ENCODE data around the gene EXOC6. TPM values are rescaled to one million over a fixed set of nuclear protein-coding genes. Genes with fewer than 3 reads are reported as not detected.
"Not testable (repeated sequence)": the region's sequence is repeated elsewhere in the genome, so short reads cannot be mapped to it uniquely, and the experiment has no call there.

EXOC6 gene
- total RNA-seq, 1 experiment from 2014 or later, result 5.9 TPM

DNA sequence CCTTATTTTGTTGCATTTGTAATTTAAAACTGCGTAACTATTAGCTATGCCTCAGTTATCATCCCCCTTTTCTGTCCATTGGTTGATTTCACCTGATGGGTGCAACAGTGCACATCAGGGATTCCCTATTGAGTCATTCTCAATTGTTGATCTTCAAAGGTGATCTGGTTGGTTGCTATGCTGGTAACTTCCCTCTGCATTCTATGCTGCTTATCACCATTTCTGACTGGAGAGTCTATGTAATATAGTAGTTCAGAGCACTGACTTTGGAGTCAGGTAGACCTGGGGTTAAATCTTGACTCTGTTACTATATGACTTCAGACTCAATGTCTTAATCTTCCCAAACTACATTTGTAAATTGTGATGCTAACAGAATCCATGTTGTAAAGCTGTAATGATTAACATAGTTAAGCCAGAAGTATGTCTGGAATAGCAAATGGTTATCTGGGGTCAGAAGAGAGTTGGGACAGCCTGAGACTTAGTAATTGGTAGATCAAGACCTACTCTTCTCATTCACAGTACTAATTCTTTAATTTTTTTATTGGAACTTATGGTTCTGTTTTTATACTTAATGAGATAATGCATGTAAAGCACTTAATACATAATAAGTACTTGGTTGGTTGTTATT, 38.1 kb downstream of the EXOC6 start:
- no peaks in the 10 kb centered on the region for H3K9me3 ChIP-seq (replicated peaks)
- no peaks in the 10 kb centered on the region for H3K27me3 ChIP-seq
- no peak overlapping the region for H3K27ac ChIP-seq
- H3K4me3 ChIP-seq, result no peak overlapping the region
- no peaks in the 10 kb centered on the region for H3K36me3 ChIP-seq
- H3K4me1 ChIP-seq, result no peaks in the 10 kb centered on the region; the same call in 1 of the 2 replicates
- no peak for DNase-seq

- Histone ChIP-seq H3K36me3 (no peaks in the 10 kb centered on the region), H3K4me1 (peaks cover 20% of the 10 kb centered on the region), H3K9me3 (replicated peaks) (no peaks in the 10 kb centered on the region), H3K27ac (no peak overlapping the region), H3K27me3 (no peaks in the 10 kb centered on the region), H3K4me3 (no peak overlapping the region)
- no peak for DNase-seq
These were observed 42.2 kb downstream of the EXOC6 start for GRCh38 chr10:92890471-92890870.

DNA sequence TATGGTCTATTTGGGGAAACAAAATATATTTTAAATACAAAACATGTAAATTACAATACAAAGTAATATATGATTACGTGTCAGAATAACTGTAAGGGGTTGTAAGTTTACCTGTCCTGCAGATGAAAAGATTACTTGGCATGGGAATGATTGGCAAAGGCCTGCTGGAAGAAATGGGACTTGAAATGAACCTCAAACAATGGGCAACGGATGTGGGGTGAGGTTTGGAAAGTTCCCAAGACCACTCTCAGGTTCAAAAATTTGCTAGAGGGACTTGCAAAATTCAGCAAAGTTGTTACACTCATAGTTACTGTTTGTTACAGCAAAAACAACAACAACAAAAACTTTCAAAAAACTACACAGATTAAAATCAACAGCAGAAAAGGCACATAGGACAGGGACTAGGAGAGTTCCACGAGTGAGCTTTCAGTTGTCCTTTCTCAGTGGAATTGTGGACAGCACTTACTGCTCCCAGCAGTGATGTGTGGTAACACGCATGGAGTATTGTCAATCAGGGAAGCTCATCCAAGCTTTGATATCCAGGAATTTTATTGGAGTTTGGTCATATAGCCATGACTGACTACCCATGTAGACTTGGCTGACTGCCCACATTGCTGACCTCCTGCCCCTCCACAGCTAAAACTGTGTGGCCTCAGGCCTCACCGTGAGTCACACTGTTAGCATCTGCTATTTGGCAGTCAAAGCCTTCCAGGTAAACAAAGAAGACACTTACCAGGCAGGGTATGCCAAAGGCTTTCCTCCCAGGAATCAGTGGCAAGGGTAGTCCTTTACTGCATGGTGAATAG, 43.8 kb downstream of the EXOC6 start:
- Histone ChIP-seq H3K4me1 (peaks cover 20% of the 10 kb centered on the region), H3K4me3 (no peak overlapping the region; the same call in 1 of the 2 replicates)
- DNase-seq, result peak; percentile 87 to 89

DNA sequence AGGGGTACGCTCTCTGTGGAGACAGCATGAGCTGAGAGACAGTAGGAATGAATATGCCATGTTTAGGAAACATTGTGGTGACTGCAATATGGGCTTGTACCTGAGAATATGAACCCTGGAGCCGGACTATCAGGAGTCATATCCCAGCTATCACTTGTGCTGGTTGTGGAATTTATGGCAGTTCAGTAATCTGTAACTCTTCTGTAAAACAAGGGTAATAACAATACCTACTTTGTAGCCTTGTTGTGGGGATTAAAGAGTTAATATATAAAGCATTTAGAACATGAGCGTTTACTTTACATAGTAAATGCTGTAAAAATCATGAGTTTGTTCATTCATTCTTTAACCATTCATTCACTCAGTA, 44.4 kb downstream of the EXOC6 start:
- Histone ChIP-seq H3K9me3 (replicated peaks) (no peaks in the 10 kb centered on the region), H3K4me1 (peaks cover 20% of the 10 kb centered on the region), H3K36me3 (no peaks in the 10 kb centered on the region), H3K4me3 (no peak overlapping the region), H3K27me3 (no peaks in the 10 kb centered on the region), H3K27ac (peak overlapping the region; percentile 56)
- DNase-seq, result no peak

More for the DNA sequence above, 43.8 kb downstream of the EXOC6 start:
- H3K36me3 ChIP-seq, result no peaks in the 10 kb centered on the region
- H3K27ac ChIP-seq, result peak overlapping the region; percentile 56
- no peaks in the 10 kb centered on the region for H3K9me3 ChIP-seq (replicated peaks)
- no peaks in the 10 kb centered on the region for H3K27me3 ChIP-seq

- DNase-seq, result no peak
- H3K4me3 ChIP-seq, result no peak overlapping the region
These were observed 45.8 kb downstream of the EXOC6 start for GRCh38 chr10:92894081-92894655.

GRCh38 chr10:92897916-92898315, 49.6 kb downstream of the EXOC6 start:
- Histone ChIP-seq H3K27me3 (no peaks in the 10 kb centered on the region), H3K9me3 (replicated peaks) (no peaks in the 10 kb centered on the region), H3K4me1 (peaks cover 9% of the 10 kb centered on the region; the same call in 1 of the 2 replicates), H3K27ac (no peak overlapping the region), H3K4me3 (no peak overlapping the region), H3K36me3 (no peaks in the 10 kb centered on the region)
- no peak for DNase-seq

More at GRCh38 chr10:92894081-92894655, 45.8 kb downstream of the EXOC6 start:
- Histone ChIP-seq H3K27ac (no peak overlapping the region), H3K36me3 (no peaks in the 10 kb centered on the region), H3K9me3 (replicated peaks) (no peaks in the 10 kb centered on the region), H3K4me1 (peaks cover 20% of the 10 kb centered on the region), H3K27me3 (no peaks in the 10 kb centered on the region)

DNA sequence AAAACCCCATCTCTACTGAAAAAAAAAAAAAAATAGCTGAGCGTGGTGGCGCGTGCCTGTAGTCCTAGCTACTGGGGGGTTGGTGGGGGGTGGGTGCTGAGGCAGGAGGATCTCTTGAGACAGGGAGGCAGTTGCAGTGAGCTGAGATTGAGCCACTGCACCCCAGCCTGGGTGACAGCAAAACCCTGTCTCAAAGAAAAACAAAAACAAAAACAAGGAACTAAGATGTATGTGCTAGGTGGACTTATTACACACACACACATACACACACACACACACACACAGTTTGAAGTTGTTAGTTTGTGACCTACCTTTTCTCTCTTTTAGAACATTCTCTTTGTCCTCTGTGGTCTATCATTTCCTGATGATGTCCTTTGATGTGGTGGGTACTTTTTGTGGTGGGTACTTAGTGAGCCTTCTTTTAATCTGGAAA, 53.5 kb downstream of the EXOC6 start:
- Histone ChIP-seq H3K9me3 (replicated peaks) (no peaks in the 10 kb centered on the region), H3K27ac (no peak overlapping the region), H3K27me3 (no peaks in the 10 kb centered on the region), H3K4me3 (no peak overlapping the region), H3K4me1 (no peaks in the 10 kb centered on the region), H3K36me3 (no peaks in the 10 kb centered on the region)
- DNase-seq, result no peak

DNA sequence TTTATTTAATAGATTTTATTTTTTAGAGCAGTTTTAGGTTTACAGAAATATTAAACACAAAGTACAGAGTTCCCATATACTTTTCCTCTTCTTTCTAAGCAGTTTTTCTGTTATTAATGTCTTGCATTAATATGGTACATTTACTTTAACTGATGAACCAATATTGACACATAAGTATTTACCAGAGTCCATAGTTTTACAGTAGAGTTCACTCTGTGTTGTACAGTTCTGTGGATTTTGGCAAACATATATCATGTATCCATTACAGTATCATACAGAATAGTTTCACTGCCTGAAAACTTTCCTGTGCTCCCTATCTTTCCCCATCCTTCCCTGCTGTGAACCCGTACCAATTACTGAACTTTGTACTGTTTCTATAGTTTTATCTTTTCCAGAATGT, 55.3 kb downstream of the EXOC6 start:
- Histone ChIP-seq H3K27ac (no peak overlapping the region), H3K4me3 (no peak overlapping the region), H3K36me3 (no peaks in the 10 kb centered on the region), H3K9me3 (replicated peaks) (no peaks in the 10 kb centered on the region), H3K27me3 (no peaks in the 10 kb centered on the region), H3K4me1 (no peaks in the 10 kb centered on the region)
- no peak for DNase-seq

DNA sequence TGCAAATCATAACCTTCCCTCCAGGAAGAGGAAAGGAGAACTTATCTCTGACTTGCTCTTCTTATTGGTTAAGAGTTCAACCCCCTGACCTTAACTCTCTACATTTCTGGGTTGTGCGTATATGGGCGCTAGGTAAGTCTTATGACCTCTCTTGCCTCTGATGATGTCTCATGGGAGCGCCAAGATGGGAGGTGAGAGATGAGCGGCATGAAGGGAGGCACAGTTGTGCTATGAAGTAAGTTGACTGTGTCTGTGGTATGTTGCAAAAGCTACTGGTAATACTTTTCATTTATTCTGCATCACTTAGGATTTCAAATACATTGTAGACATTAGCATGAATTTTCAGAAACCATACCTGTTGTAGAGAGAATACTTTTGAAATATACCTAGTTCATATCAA, 59.0 kb downstream of the EXOC6 start:
- H3K27ac ChIP-seq, result no peak overlapping the region
- H3K36me3 ChIP-seq, result no peaks in the 10 kb centered on the region
- no peaks in the 10 kb centered on the region for H3K4me1 ChIP-seq
- H3K4me3 ChIP-seq, result no peak overlapping the region
- no peaks in the 10 kb centered on the region for H3K27me3 ChIP-seq
- H3K9me3 ChIP-seq (replicated peaks), result no peaks in the 10 kb centered on the region
- no peak for DNase-seq

DNA sequence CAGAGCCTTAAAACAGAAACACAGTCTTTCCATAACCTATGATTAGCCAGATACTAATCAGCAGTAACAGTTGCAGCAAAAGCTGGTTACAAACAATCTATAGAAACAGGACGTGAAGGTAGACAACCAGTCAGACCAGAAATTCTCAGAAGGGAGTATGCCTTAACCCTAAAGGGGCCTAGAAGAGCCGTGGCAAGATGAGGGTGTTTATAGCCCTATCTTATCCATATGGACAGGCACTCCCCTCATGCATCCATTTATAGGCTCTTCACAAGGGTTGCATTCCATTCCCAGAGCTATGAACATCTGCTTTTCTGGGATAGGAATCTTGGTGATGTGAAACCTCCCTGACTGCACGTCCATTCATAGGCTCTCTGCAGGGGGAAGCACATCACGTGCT, 64.3 kb downstream of the EXOC6 start:
- DNase-seq; H3K27me3 ChIP-seq; H3K4me1 ChIP-seq; H3K36me3 ChIP-seq; H3K9me3 ChIP-seq (replicated peaks); H3K27ac ChIP-seq; H3K4me3 ChIP-seq: not testable (repeated sequence)

- H3K4me1 ChIP-seq, result no peaks in the 10 kb centered on the region
- no peak overlapping the region for H3K27ac ChIP-seq
- H3K27me3 ChIP-seq, result no peaks in the 10 kb centered on the region
- H3K4me3 ChIP-seq, result no peak overlapping the region
- no peak for DNase-seq
- no peaks in the 10 kb centered on the region for H3K9me3 ChIP-seq (replicated peaks)
- H3K36me3 ChIP-seq, result no peaks in the 10 kb centered on the region
These were observed 65.7 kb downstream of the EXOC6 start for GRCh38 chr10:92913973-92914372.

DNA sequence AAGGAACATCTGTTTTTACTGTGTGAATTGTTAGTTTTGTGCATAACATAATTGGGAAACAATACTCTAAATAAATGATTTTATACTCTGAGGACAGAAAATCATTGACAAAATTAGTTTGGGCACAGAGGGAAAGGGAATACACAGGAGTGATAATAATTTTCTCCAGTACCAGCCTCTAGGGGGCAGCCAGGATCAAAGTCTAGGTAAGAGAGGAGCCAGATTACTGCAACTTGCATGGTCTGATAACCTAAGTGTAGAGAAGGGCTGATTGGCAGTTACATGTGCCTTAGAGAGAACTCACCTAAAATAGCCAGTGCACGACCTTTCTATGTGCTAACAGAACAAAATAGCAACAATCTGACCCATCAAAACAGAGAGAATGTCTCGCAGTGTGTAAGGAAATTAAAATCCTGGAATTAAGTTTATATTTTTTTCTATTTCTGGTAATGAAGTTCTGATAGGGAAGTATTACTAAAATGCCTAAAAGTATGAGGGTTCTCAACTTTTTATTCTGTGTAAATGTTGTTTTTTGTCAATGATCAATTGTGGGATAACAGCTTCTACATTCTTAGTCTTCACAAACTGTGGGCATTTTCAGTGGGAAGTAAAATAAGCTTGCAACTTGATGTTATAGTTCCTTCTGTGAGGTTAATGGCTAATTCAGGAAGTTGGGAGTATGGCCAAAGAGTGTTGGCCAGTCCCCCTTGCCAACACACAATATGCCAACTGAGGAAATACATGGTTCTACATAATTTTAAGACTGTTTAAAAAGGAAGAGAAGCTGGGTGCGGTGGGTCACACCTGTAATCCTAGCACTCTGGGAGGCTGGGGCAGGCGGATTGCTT, 66.4 kb downstream of the EXOC6 start:
- Histone ChIP-seq H3K9me3 (replicated peaks) (no peaks in the 10 kb centered on the region), H3K27me3 (no peaks in the 10 kb centered on the region), H3K4me1 (no peaks in the 10 kb centered on the region), H3K36me3 (no peaks in the 10 kb centered on the region), H3K4me3 (no peak overlapping the region), H3K27ac (no peak overlapping the region)
- DNase-seq, result peak; percentile 60 to 75

- Histone ChIP-seq H3K36me3 (no peaks in the 10 kb centered on the region), H3K9me3 (replicated peaks) (0 out of 2 replicates have a peak, but pooled peaks cover 2% of the 10 kb centered on the region), H3K4me3 (no peak overlapping the region), H3K4me1 (no peaks in the 10 kb centered on the region), H3K27ac (no peak overlapping the region), H3K27me3 (no peaks in the 10 kb centered on the region)
- DNase-seq, result no peak
These were observed 67.6 kb downstream of the EXOC6 start for GRCh38 chr10:92915892-92916291.

GRCh38 chr10:92916433-92916832, 68.1 kb downstream of the EXOC6 start:
- Histone ChIP-seq H3K9me3 (replicated peaks) (0 out of 2 replicates have a peak, but pooled peaks cover 2% of the 10 kb centered on the region), H3K27me3 (no peaks in the 10 kb centered on the region), H3K4me1 (no peaks in the 10 kb centered on the region), H3K36me3 (no peaks in the 10 kb centered on the region), H3K27ac (no peak overlapping the region), H3K4me3 (no peak overlapping the region)
- no peak for DNase-seq

Data from SJCRH30 (cell line).